HepG2 (cell line): ENCODE results near the gene NOTO. TPM values are rescaled to one million over a fixed set of nuclear protein-coding genes. Genes with fewer than 3 reads are reported as not detected.

ENCODE experiments used
- CCAR2 ChIP-seq: fragments of 200-400 bp; formaldehyde crosslinking; optimal IDR thresholded peaks from 2 replicates; pipeline ENCODE3; 2018; ENCODE audit warnings: low read depth, mild to moderate bottlenecking, low read length, moderate library complexity
- KMT2A ChIP-seq: sonication (generic); formaldehyde crosslinking; IDR thresholded peaks from 2 replicates; pipeline ENCODE4 v1.4.0; 2020; ENCODE audit warnings: missing genetic modification reagents
- PRDM15 ChIP-seq: sonication (generic); formaldehyde crosslinking; IDR thresholded peaks from 2 replicates; pipeline ENCODE4 v1.4.0; 2020; ENCODE audit warnings: missing genetic modification reagents
- REPIN1 ChIP-seq: sonication (generic); formaldehyde crosslinking; IDR thresholded peaks from 2 replicates; pipeline ENCODE4 v1.8.0; 2022; ENCODE audit warnings: missing genetic modification reagents, low read depth, mild to moderate bottlenecking, borderline replicate concordance
- SMARCE1 ChIP-seq: fragments of 450-650 bp; IDR thresholded peaks from 2 replicates; pipeline ENCODE4 v1.6.1; 2017; ENCODE audit warnings: borderline replicate concordance
- SNAI1 ChIP-seq: sonication (generic); formaldehyde crosslinking; IDR thresholded peaks from 2 replicates; pipeline ENCODE4 v1.5.0; 2020; ENCODE audit warnings: mild to moderate bottlenecking, missing genetic modification reagents, borderline replicate concordance
- TEAD3 ChIP-seq: optimal IDR thresholded peaks from 2 replicates; pipeline ENCODE3; 2016; ENCODE audit warnings: borderline replicate concordance
- TOE1 ChIP-seq: sonication (generic); formaldehyde crosslinking; IDR thresholded peaks from 2 replicates; pipeline ENCODE4 v1.4.0; 2020; ENCODE audit warnings: mild to moderate bottlenecking, missing genetic modification reagents
- TOPORS ChIP-seq: sonication (generic); formaldehyde crosslinking; IDR thresholded peaks from 2 replicates; pipeline ENCODE4 v1.8.0; 2023; ENCODE audit warnings: mild to moderate bottlenecking, missing genetic modification reagents
- ZFP36L1 ChIP-seq: sonication (generic); formaldehyde crosslinking; IDR thresholded peaks from 2 replicates; pipeline ENCODE4 v1.8.0; 2022; ENCODE audit warnings: mild to moderate bottlenecking, missing genetic modification reagents, moderate library complexity
- ZNF136 ChIP-seq: sonication (generic); formaldehyde crosslinking; IDR thresholded peaks from 2 replicates; pipeline ENCODE4 v1.8.1; 2022; ENCODE audit warnings: low read depth, mild to moderate bottlenecking, moderate library complexity, missing genetic modification reagents
- ZNF253 ChIP-seq: sonication (generic); formaldehyde crosslinking; IDR thresholded peaks from 2 replicates; pipeline ENCODE4 v1.8.0; 2022; ENCODE audit warnings: mild to moderate bottlenecking, missing genetic modification reagents, borderline replicate concordance
- ZNF367 ChIP-seq: sonication (generic); formaldehyde crosslinking; IDR thresholded peaks from 2 replicates; pipeline ENCODE4 v1.4.0; 2020; ENCODE audit warnings: missing genetic modification reagents, borderline replicate concordance
- ZNF567 ChIP-seq: sonication (generic); formaldehyde crosslinking; IDR thresholded peaks from 2 replicates; pipeline ENCODE4 v1.8.1; 2023; ENCODE audit warnings: mild to moderate bottlenecking, missing genetic modification reagents, borderline replicate concordance
- polyA plus RNA-seq, 8 experiments: library from polyadenylated mRNA; depleted of rRNA in 3 of 8; stranded (reverse) in 7 of 8; unstranded in 1 of 8; fragments of >200 nt; fragmentation: Illumina TruSeq in 4 of 8; extraction: Trizol in 4 of 8; gene quantifications; 2 replicates each; pipeline versions ENCODE4 v1.2.1 to v1.2.3, GENCODE V29; 2011 to 2016; ENCODE audit warnings: low read depth in 4 of 8, missing spikeins in 1 of 8, mixed read lengths in 1 of 8; ENCODE audit not compliant: insufficient read depth in 1 of 8
- total RNA-seq, 5 experiments: library from RNA; depleted of rRNA; stranded (reverse); fragments of >200 nt; fragmentation: Illumina TruSeq; extraction: Trizol; gene quantifications; 2 replicates each; pipeline ENCODE4 v1.2.3, GENCODE V29; 2016; ENCODE audit warnings: low read depth in 1 of 5
- TF ChIP-seq, protein P1 (sequence below): sonication (generic); formaldehyde crosslinking; IDR thresholded peaks from 2 replicates; pipeline ENCODE4 v1.4.0; 2020; ENCODE audit warnings: missing genetic modification reagents
- TF ChIP-seq, protein P2 (sequence below): sonication (generic); formaldehyde crosslinking; IDR thresholded peaks from 2 replicates; pipeline ENCODE4 v1.4.0; 2020; ENCODE audit warnings: missing genetic modification reagents
- TF ChIP-seq, protein P3 (sequence below): sonication (generic); formaldehyde crosslinking; IDR thresholded peaks from 2 replicates; pipeline ENCODE4 v1.4.0; 2020; ENCODE audit warnings: missing genetic modification reagents

Gene NOTO
- total and polyA plus RNA-seq, 2 of the 13 experiments (the other 11 are each of a cell fraction or from before 2014, with no cell fraction given), result not detected

- no peak for TF ChIP-seq ZNF367
- TF ChIP-seq SNAI1, result no peak; the same call in 1 of the 2 replicates
- peak; percentile 66; the same call in 1 of the 2 replicates for TF ChIP-seq TOE1
- no peak for TF ChIP-seq TOPORS
- TF ChIP-seq KMT2A (CRISPR knock-in tag), result peak; percentile 87
- peak; percentile 27; the same call in 1 of the 2 replicates for TF ChIP-seq ZNF136 (CRISPR knock-in tag)
- TF ChIP-seq SMARCE1, result no peak
- no peak for TF ChIP-seq PRDM15 (CRISPR knock-in tag)
- TF ChIP-seq, protein P1, sequence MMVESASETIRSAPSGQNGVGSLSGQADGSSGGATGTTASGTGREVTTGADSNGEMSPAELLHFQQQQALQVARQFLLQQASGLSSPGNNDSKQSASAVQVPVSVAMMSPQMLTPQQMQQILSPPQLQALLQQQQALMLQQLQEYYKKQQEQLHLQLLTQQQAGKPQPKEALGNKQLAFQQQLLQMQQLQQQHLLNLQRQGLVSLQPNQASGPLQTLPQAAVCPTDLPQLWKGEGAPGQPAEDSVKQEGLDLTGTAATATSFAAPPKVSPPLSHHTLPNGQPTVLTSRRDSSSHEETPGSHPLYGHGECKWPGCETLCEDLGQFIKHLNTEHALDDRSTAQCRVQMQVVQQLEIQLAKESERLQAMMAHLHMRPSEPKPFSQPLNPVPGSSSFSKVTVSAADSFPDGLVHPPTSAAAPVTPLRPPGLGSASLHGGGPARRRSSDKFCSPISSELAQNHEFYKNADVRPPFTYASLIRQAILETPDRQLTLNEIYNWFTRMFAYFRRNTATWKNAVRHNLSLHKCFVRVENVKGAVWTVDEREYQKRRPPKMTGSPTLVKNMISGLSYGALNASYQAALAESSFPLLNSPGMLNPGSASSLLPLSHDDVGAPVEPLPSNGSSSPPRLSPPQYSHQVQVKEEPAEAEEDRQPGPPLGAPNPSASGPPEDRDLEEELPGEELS (CRISPR knock-in tag), result peak; percentile 57; the same call in 1 of the 2 replicates
- 0 out of 2 replicates have a peak, but pooled peaks have one; percentile 49 for TF ChIP-seq ZNF253
- peak; percentile 90 for TF ChIP-seq REPIN1 (CRISPR knock-in tag)
- 0 out of 2 replicates have a peak, but pooled peaks have one; percentile 33 for TF ChIP-seq ZFP36L1 (CRISPR knock-in tag)
- TF ChIP-seq, protein P2, sequence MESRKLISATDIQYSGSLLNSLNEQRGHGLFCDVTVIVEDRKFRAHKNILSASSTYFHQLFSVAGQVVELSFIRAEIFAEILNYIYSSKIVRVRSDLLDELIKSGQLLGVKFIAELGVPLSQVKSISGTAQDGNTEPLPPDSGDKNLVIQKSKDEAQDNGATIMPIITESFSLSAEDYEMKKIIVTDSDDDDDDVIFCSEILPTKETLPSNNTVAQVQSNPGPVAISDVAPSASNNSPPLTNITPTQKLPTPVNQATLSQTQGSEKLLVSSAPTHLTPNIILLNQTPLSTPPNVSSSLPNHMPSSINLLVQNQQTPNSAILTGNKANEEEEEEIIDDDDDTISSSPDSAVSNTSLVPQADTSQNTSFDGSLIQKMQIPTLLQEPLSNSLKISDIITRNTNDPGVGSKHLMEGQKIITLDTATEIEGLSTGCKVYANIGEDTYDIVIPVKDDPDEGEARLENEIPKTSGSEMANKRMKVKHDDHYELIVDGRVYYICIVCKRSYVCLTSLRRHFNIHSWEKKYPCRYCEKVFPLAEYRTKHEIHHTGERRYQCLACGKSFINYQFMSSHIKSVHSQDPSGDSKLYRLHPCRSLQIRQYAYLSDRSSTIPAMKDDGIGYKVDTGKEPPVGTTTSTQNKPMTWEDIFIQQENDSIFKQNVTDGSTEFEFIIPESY (CRISPR knock-in tag), result peak; percentile 61
- TF ChIP-seq CCAR2, result no peak
- TF ChIP-seq ZNF567 (CRISPR knock-in tag), result peak; percentile 82; the same call in 1 of the 2 replicates
- TF ChIP-seq, protein P3, sequence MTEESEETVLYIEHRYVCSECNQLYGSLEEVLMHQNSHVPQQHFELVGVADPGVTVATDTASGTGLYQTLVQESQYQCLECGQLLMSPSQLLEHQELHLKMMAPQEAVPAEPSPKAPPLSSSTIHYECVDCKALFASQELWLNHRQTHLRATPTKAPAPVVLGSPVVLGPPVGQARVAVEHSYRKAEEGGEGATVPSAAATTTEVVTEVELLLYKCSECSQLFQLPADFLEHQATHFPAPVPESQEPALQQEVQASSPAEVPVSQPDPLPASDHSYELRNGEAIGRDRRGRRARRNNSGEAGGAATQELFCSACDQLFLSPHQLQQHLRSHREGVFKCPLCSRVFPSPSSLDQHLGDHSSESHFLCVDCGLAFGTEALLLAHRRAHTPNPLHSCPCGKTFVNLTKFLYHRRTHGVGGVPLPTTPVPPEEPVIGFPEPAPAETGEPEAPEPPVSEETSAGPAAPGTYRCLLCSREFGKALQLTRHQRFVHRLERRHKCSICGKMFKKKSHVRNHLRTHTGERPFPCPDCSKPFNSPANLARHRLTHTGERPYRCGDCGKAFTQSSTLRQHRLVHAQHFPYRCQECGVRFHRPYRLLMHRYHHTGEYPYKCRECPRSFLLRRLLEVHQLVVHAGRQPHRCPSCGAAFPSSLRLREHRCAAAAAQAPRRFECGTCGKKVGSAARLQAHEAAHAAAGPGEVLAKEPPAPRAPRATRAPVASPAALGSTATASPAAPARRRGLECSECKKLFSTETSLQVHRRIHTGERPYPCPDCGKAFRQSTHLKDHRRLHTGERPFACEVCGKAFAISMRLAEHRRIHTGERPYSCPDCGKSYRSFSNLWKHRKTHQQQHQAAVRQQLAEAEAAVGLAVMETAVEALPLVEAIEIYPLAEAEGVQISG, result peak; percentile 72
- TF ChIP-seq TEAD3 (CRISPR knock-in tag), result peak; percentile 76
Observed at GRCh38 chr2:73176881-73177644, 25.3 kb upstream of the NOTO start (continued).
